K562 (cell line): ENCODE results near the gene OR52W1. TPM values are rescaled to one million over a fixed set of nuclear protein-coding genes. Genes with fewer than 3 reads are reported as not detected.

Experiments
- ATAC-seq: fragments of 200-7000 bp; cut with Tn5 transposase; 3 replicates; pipeline ENCODE4 v1.9.1; 2020; ENCODE audit warnings: moderate library complexity
- BruUV-seq: library from RNA; stranded (reverse); fragments of 400-500 nt; replicated peaks from 2 replicates; lab custom pipeline; 2021; lab: Mats Ljungman, UMichigan
- CTCF ChIA-PET: fragments of 300-600 bp; formaldehyde crosslinking; extraction: SDS; loops from one replicate; lab custom pipeline; 2021; ENCODE audit warnings: low intra/inter-chr PET ratio; lab: Yijun Ruan, JAX
- POLR2A ChIA-PET: fragments of 300-600, 350-650 bp; sonication (Branson Sonifier 250); formaldehyde crosslinking; extraction: SDS; loops from one replicate; lab custom pipeline; 2021; ENCODE audit warnings: antibody characterized with exemption, inconsistent platforms; lab: Yijun Ruan, JAX
- DNase-seq, 4 experiments: peaks; one replicate each; pipeline versions ENCODE4 v3.0.0 to v3.0.0-alpha.2; 2011 to 2018; ENCODE audit warnings: low spot score in 3 of 4, mixed read lengths in 3 of 4; ENCODE audit errors: extremely low read depth in 1 of 4
- FAIRE-seq: peaks from 2 replicates; lab custom pipeline; 2011; peaks lifted over from hg19 to GRCh38; lab: Jason Lieb, UNC
- H2AFZ ChIP-seq: 2 replicates; pipeline ENCODE4 v1.6.0; 2011; ENCODE audit warnings: low read depth, low read length, control low read depth, inconsistent platforms
- H3K27ac ChIP-seq: fragments of 200-600 bp; 3 replicates; pipeline ENCODE4 v1.8.0; 2011; ENCODE audit warnings: low read depth, mild to moderate bottlenecking, control low read depth, inconsistent platforms, low read length, moderate library complexity, mixed read lengths; ENCODE audit errors: extremely low read depth
- H3K27me3 ChIP-seq, 2 experiments: fragments of 300-600 bp in 1 of 2; 2 replicates in 1 of 2; 3 replicates in 1 of 2; pipeline versions ENCODE4 v1.6.0 to v1.8.0; 2011; ENCODE audit warnings: inconsistent platforms in 2 of 2, low read length in 2 of 2, mild to moderate bottlenecking in 1 of 2, mixed read lengths in 1 of 2, moderate library complexity in 1 of 2; ENCODE audit not compliant: control insufficient read depth in 2 of 2, insufficient read depth in 2 of 2
- H3K36me3 ChIP-seq: fragments of 300-600 bp; 3 replicates; pipeline ENCODE4 v1.8.0; 2011; ENCODE audit warnings: mild to moderate bottlenecking, low read length, inconsistent platforms; ENCODE audit not compliant: control insufficient read depth, insufficient read depth
- H3K4me1 ChIP-seq, 2 experiments: fragments of 200-600 bp in 1 of 2; replicated peaks in 1 of 2; 2 replicates in 1 of 2; 3 replicates in 1 of 2; pipeline versions ENCODE4 v1.5.1 to v1.8.0; 2011; ENCODE audit warnings: inconsistent platforms in 2 of 2, low read length in 2 of 2, mild to moderate bottlenecking in 1 of 2, mixed read lengths in 1 of 2, moderate library complexity in 1 of 2; ENCODE audit not compliant: control insufficient read depth in 2 of 2, insufficient read depth in 2 of 2
- H3K4me2 ChIP-seq: 2 replicates; pipeline ENCODE4 v1.6.1; 2011; ENCODE audit warnings: low read length, control low read depth, inconsistent platforms, mixed read lengths; ENCODE audit not compliant: insufficient read depth
- H3K4me3 ChIP-seq: fragments of 200-600 bp; sonication (generic), shearing (Covaris generic); 2 replicates; pipeline ENCODE4 v1.5.1; 2016; ENCODE audit warnings: control low read depth, inconsistent platforms
- H3K79me2 ChIP-seq: fragments of 200-600 bp; 3 replicates; pipeline ENCODE4 v1.8.0; 2011; ENCODE audit warnings: low read length, inconsistent platforms; ENCODE audit not compliant: control insufficient read depth, insufficient read depth
- H3K9ac ChIP-seq, 2 experiments: 2 replicates each; pipeline versions ENCODE4 v1.6.0 to v1.6.1; 2011; ENCODE audit warnings: low read depth in 2 of 2, low read length in 2 of 2, control low read depth in 1 of 2, inconsistent platforms in 1 of 2, mild to moderate bottlenecking in 1 of 2, mixed read lengths in 1 of 2; ENCODE audit not compliant: insufficient read depth in 1 of 2
- H3K9me1 ChIP-seq: one replicate; pipeline ENCODE4 v1.6.0; 2011; ENCODE audit warnings: inconsistent platforms, mild to moderate bottlenecking, low read length, moderate library complexity; ENCODE audit not compliant: control insufficient read depth, insufficient read depth
- H3K9me3 ChIP-seq: replicated peaks from 2 replicates; pipeline ENCODE4 v1.5.1; 2011; ENCODE audit warnings: low read depth, low read length, inconsistent platforms; ENCODE audit not compliant: control insufficient read depth, insufficient read depth
- H4K20me1 ChIP-seq: replicated peaks from 2 replicates; pipeline ENCODE4 v1.6.1; 2011; ENCODE audit warnings: low read length, inconsistent platforms, mixed read lengths; ENCODE audit not compliant: control insufficient read depth, insufficient read depth
- ARID1B ChIP-seq: fragments of 450-650 bp; IDR thresholded peaks from 2 replicates; pipeline ENCODE4 v1.6.1; 2016; ENCODE audit warnings: antibody characterized with exemption, mild to moderate bottlenecking, inconsistent platforms
- CBFA2T2 ChIP-seq: fragments of 450-650 bp; conservative IDR thresholded peaks from 2 replicates; pipeline ENCODE4 v1.6.1; 2017; ENCODE audit warnings: mild to moderate bottlenecking
- CBFA2T3 ChIP-seq: fragments of 450-650 bp; IDR thresholded peaks from 2 replicates; pipeline ENCODE4 v1.6.1; 2017
- CXXC5 ChIP-seq: fragments of 250-450 bp; sonication (Bioruptor Pico); IDR thresholded peaks from 2 replicates; pipeline ENCODE4 v1.8.0; 2022; ENCODE audit warnings: inconsistent platforms, mild to moderate bottlenecking, moderate library complexity
- ESRRA ChIP-seq: fragments of 450-650 bp; IDR thresholded peaks from 2 replicates; pipeline ENCODE4 v1.6.1; 2014; ENCODE audit warnings: low read depth, mild to moderate bottlenecking, moderate library complexity, borderline replicate concordance
- ETV1 ChIP-seq: fragments of 450-650 bp; conservative IDR thresholded peaks from 2 replicates; pipeline ENCODE4 v1.6.1; 2016; ENCODE audit warnings: missing genetic modification characterization, control low read depth, low read depth, missing compliant biosample characterization
- FOXA3 ChIP-seq, 2 experiments: fragments of 450-650 bp in 1 of 2; sonication (generic) in 1 of 2; formaldehyde crosslinking; IDR thresholded peaks in 1 of 2; conservative IDR thresholded peaks in 1 of 2; 2 replicates each; pipeline versions ENCODE4 v1.4.0 to v1.8.0; 2020 to 2022; ENCODE audit warnings: mild to moderate bottlenecking in 2 of 2, missing genetic modification reagents in 1 of 2
- HMGXB4 ChIP-seq: sonication (generic); formaldehyde crosslinking; IDR thresholded peaks from 2 replicates; pipeline ENCODE4 v1.8.1; 2023; ENCODE audit warnings: mild to moderate bottlenecking, missing genetic modification reagents
- NCOR1 ChIP-seq: fragments of 450-650 bp; IDR thresholded peaks from 2 replicates; pipeline ENCODE4 v1.6.1; 2016; ENCODE audit warnings: mild to moderate bottlenecking, moderate library complexity
- PYGO2 ChIP-seq: fragments of 450-650 bp; IDR thresholded peaks from 2 replicates; pipeline ENCODE4 v1.6.1; 2016; ENCODE audit warnings: mild to moderate bottlenecking, missing genetic modification characterization, moderate library complexity, missing compliant biosample characterization
- RB1 ChIP-seq: fragments of 450-650 bp; IDR thresholded peaks from 2 replicates; pipeline ENCODE4 v1.6.1; 2017; ENCODE audit warnings: low read depth, mild to moderate bottlenecking
- TAL1 ChIP-seq: fragments of 450-650 bp; IDR thresholded peaks from 2 replicates; pipeline ENCODE4 v1.6.1; 2016; ENCODE audit warnings: mild to moderate bottlenecking
- TRIM24 ChIP-seq, 2 experiments: fragments of 450-650 bp; IDR thresholded peaks; 2 replicates each; pipeline ENCODE4 v1.6.1; 2016
- ZNF197 ChIP-seq: fragments of 200-800 bp; sonication (Bioruptor generic); IDR thresholded peaks from 2 replicates; pipeline ENCODE4 v1.6.1; 2016; ENCODE audit warnings: low read depth, missing genetic modification characterization, missing compliant biosample characterization
- WGBS: fragments of 100-300 bp; shearing (Covaris generic); methylation state at CpG from one replicate; pipeline ENCODE4 v1.1.6; 2016; ENCODE audit warnings: low coverage, mixed read lengths; ENCODE audit not compliant: insufficient coverage; ENCODE audit errors: missing lambda C conversion rate; 5-methylcytosine and 5-hydroxymethylcytosine counted together
- in situ Hi-C: fragments of 300-500 bp; cut with MboI; formaldehyde crosslinking; loops from 4 replicates; pipeline ENCODE4 v1.15.0; 2018; ENCODE audit warnings: inconsistent platforms, mixed read lengths
- intact Hi-C: fragments of 100-400 bp; cut with micrococcal nuclease; formaldehyde crosslinking; loops from 2 replicates; pipeline ENCODE4 v1.14.2; 2022
- polyA plus RNA-seq, 8 experiments: library from polyadenylated mRNA; depleted of rRNA in 4 of 8; stranded (reverse) in 5 of 8; unstranded in 3 of 8; fragments of >200 nt; fragmentation: Nextera tagmentation in 2 of 8; fragmentation: Illumina TruSeq in 1 of 8; extraction: Ambion mirVana in 2 of 8; extraction: Trizol in 1 of 8; gene quantifications; 2 replicates each; pipeline versions ENCODE4 v1.2.1 to v1.2.3, GENCODE V29; 2011 to 2014; ENCODE audit warnings: inconsistent platforms in 1 of 8, missing spikeins in 1 of 8
- total RNA-seq, 7 experiments: library from RNA; depleted of rRNA in 6 of 7; stranded (reverse); fragments of >200 nt in 6 of 7; fragmentation: Illumina TruSeq in 2 of 7; extraction: Trizol in 2 of 7; gene quantifications; 2 replicates each; pipeline versions ENCODE4 v1.2.1 to v1.2.3, GENCODE V29; 2011 to 2021; ENCODE audit warnings: low replicate concordance in 1 of 7

OR52W1 gene
- total and polyA plus RNA-seq, 9 of the 15 experiments (the other 6 are each of a cell fraction or from before 2014, with no cell fraction given): not detected

- TF ChIP-seq HMGXB4 (CRISPR knock-in tag) (no peak), ESRRA (no peak), ZNF197 (no peak), RB1 (no peak)
- TF ChIP-seq, all 486 proteins: peak for 0
These were observed 28.8 kb upstream of the OR52W1 start, which contains the start of gene OR52B2 (continued) for GRCh38 chr11:6170226-6170625.

GRCh38 chr11:6175440-6175839 is 23.6 kb upstream of the OR52W1 start:
- no peaks in the 10 kb centered on the region for H3K79me2 ChIP-seq
- H3K4me3 ChIP-seq: no peak overlapping the region
- H3K9me3 ChIP-seq: no peaks in the 10 kb centered on the region
- H4K20me1 ChIP-seq: no peaks in the 10 kb centered on the region
- ATAC-seq (no peak), DNase-seq (no peak), FAIRE-seq (no peak)
- no peaks in the 10 kb centered on the region for H3K27me3 ChIP-seq
- no peak overlapping the region for H3K27ac ChIP-seq
- TF ChIP-seq NCOR1: peak; percentile 10; the same call in 1 of the 2 replicates
- TF ChIP-seq FOXA3 (CRISPR knock-in tag; conservative IDR thresholded peaks at IDR 0.05 in 1 of 2, IDR thresholded peaks at IDR 0.05 in 1 of 2): peak in 1 of 2 experiments; percentile 70; a peak in 2 of 4 replicates
- TF ChIP-seq CBFA2T3: peak; percentile 75
- peak; percentile 55 for TF ChIP-seq CBFA2T2
- TF ChIP-seq ETV1 (tag): no peak
- no peak for TF ChIP-seq CXXC5
- peak; percentile 60 for TF ChIP-seq TAL1
- peak; percentile 57 for TF ChIP-seq ARID1B
- TF ChIP-seq TRIM24 (IDR thresholded peaks at IDR 0.05): peak; percentile 16 to 37; a peak in 1 of 4 replicates
- TF ChIP-seq PYGO2 (tag): no peak
- intact Hi-C loops (no loop called here), in situ Hi-C loops (no loop called here)
- no peaks in the 10 kb centered on the region for H3K9me1 ChIP-seq
- 6% methylated on average over 2 of the region's 2 CpGs for WGBS
- H3K36me3 ChIP-seq: no peaks in the 10 kb centered on the region
- no peak overlapping the region for H2AFZ ChIP-seq
- no peaks in the 10 kb centered on the region for H3K4me1 ChIP-seq
- no peak overlapping the region for H3K9ac ChIP-seq
- BruUV-seq: no TSS peak
- POLR2A ChIA-PET: interaction anchor here (1.0 kb wide), 1 partner anchor 23 kb away, joined by 4 read pairs; no protein-coding TSS in a partner anchor
- no peak overlapping the region for H3K4me2 ChIP-seq
- CTCF ChIA-PET: no interaction called here
